OCI-M2 (cell line): ENCODE data around the gene TCHP.
"Not testable (repeated sequence)": the region's sequence is repeated elsewhere in the genome, so short reads cannot be mapped to it uniquely, and the experiment has no call there.

Experiments
- DNase-seq: peaks from one replicate; lab custom pipeline; 2025; ENCODE audit not compliant: unreplicated experiment; lab: John Stamatoyannopoulos, UW

The TCHP gene

DNA sequence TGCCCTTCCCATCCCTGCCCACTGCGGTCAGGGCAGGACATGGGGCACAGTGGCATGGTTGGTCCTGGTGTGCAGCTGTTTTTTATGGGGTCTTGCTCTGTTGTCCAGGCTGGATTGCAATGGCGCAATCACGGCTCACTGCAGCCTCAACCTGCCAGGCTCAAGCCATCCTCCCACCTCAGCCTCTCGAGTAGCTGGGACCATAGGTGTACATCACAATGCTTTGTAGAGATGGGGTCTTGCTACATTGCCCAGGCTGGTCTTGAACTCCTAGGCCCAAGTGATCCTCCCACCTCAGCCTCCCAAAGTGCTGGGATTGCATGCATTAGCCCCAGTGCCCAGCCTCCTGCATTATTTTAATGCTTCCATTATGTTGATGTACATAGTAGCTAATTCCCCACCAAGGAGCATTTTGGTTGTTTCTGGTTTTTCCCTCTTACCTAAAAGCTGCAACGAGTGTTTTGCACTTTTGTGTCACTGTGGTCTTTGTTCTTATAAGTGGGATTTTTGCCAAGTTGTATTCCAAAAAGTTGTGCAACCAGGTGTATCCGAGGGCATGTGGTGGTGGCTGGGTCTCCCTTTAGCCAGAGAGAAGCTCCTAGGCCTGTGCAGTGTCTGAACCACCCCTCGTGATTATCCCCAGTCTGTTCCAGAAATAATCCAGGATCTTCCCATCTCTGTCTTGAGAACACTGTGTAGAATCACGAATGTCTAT is 10.3 kb downstream of the TCHP start:
- DNase-seq, result no peak

DNA sequence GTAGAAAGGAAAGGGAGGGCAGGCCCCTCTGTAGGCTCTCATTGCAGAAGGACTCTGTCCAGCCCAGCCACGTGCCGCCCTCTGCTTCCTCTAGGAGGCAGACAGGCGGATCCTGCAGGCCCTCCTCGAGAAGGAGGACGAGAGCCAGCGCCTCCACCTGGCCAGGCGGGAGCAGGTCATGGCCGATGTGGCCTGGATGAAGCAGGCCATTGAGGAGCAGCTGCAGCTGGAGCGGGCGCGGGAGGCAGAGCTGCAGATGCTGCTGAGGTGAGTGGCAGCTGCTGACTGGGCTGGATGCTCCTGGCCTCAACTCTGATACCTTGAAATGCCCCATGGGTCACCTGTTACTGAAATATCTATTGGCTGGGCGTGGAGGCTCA is 10.9 kb downstream of the TCHP start:
- no peak for DNase-seq

DNA sequence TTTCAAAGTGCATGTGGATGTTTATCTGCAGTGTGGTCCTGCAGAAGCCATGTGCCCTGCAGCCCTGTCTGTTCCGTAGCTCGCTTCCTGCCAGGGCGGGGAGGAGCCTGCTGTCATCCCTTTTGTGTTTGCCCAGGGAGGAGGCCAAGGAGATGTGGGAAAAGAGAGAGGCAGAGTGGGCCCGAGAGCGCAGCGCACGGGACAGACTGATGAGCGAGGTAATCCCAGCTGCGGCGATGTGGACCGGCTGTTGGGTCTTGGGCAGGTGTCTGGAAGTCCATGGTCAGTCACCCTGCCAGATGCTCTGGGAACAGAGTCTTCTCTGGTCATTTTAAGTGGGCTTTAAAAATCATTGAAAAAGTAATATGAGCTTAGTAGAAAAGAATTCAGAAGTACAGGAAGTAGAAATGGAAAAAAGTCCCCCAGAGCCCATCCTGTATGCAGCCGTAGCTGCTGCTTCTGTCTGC is 12.8 kb downstream of the TCHP start:
- DNase-seq, result no peak

DNA sequence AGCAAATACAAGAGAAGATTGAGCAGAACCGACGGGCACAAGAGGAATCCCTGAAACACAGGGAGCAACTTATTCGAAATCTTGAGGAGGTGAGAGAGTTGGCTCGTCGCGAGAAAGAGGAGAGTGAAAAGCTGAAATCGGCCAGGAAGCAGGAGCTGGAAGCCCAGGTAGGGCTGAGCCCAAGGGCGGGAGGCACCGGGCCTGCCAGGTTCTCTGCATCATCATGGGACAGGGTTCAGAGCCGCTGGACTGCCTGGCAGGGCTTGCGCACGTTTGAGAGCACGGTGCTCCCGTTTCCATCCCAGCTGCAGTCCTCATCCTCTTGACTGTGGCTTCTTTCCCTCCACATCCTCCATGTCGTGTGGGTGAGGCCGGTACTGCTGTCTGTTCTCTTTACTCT is 14.4 kb downstream of the TCHP start:
- DNase-seq, result no peak

DNA sequence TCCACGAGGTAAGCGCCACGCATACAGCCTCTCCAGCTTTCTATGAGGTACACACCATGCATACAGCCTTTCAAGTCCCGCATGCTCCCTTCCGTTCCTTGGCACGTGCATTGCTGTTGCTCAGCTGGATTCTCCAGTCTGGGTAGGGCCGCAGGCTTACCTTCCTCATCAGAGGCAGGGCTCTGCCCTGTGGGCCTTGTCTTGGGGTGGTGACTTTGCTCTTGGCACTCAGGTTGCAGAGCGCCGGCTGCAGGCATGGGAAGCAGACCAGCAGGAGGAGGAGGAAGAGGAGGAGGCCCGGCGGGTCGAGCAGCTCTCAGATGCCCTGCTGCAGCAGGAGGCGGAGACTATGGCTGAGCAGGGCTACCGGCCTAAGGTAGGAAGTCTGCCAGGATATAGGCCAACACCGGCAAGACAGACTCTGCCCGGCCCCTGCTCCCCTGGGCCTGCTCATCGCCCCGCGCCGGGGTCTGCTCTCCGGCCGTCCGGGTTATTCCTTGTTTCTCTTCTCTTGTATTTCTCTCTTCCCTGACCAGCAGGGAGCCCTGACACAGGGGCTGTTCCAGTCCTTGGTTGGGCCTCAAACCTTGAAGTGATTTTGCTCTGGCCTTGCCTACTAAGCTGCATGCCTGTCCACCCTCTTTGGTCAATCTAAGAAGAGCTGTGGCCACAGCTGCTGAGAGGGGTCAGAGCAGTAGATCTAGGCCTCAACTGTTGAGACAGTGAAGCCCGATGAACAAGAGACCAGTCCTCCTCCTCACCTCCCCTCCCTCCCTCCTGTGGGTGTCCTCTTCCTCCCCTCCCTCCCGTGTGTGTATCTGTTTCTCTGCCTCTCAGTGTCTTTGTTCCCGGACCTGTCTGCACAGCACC is 15.3 kb downstream of the TCHP start:
- DNase-seq, result no peak

DNA sequence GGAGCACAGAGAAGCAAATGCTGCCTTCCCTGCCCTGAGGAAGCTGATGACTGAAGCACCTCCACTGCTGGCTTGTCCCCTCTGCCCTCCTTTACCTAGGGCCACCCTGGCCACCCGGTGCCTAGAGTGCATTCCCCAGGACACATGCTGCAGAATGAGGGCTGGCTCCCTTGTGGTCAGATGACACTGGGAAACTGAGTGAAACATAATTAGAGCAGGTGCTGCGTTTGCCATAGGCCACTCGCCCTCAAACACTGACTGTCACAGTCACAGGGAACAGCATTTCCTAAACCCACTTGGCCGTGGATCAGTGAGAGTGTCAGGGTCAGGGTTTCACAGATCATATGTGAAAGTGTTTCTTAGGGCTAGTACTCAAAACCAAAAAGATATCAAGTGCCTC is 16.0 kb downstream of the TCHP start:
- no peak for DNase-seq

DNA sequence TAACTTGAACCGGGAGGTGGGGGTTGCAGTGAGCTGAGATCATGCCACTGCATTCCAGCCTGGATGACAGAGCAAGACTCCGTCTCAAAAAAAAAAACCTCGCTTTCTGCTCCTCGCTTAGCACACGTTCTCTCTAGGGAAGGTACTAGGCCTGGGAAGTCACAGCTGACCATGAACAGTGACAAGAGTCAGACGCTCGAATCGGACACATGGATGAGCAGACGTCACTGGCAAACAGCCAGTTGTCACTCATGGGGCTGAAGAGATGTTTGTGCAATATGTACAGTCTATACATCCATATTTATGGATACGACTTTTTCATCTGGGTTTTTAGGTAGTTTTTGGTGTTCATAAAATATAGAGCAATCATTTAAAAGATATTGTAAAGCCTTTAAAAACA is 19.4 kb downstream of the TCHP start:
- no peak for DNase-seq

DNA sequence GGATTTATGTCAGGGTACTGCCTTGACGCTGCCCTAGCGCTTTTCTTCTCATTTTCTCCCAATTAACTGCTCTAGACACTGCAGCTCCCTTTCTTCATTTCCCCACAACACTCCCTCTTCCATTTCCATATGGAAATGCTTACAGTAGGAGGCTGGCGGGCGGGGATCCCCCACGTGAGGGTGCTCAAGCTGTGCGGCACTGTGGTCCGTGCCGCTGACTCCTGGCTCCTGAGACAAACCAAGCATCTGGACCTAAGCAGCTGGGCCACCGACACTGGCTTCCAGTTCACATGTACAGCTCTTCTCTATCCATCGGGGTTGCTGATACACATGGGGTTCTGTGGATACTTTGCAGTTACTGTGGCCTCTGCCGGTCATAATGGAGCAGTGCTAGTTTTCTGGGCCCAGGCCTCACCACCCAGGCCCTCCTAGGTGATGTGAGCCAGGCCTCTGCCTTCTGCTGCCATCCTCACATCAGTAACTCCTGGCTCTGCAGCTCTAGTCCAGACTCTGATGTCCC is 20.2 kb downstream of the TCHP start:
- DNase-seq, result no peak

DNA sequence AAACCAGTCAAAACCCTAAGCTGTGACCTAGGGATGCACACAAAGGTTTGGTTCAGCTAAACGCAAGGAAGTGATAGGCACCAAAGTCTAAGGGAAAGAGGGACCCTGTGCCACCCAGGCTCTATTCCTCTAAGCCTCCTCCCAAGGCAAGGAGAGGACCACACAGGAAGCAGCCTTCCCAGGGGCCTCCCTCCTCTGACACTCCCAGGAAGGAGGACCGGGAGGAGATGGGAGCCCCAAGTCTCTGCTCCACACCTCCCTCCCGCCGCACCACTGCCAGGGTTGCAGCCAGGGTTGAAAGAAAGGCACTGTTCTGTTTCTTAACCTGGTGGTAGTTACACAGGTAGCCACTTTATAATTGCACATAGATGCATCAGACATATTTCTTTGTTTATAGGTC is 21.9 kb downstream of the TCHP start:
- no peak for DNase-seq

DNA sequence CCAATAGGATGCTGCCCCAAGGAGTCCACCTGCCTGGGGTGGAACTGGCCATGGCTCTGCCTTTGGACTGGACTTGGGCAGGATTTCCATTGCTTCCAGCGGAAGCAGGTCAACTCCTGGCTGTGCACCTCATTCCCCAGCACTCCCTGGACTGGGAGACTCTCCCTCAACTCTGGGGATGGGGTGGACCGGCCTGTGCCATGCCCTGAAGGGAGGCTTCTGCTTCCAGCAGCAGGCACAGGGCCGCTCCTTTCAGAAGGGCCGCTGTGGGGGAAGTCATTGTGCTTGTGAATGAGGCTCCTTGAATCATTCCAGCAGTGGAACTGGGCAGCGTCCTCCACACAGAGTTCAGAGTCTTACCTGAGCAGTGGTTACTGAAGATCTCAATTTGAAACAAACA is 23.0 kb downstream of the TCHP start:
- no peak for DNase-seq

DNA sequence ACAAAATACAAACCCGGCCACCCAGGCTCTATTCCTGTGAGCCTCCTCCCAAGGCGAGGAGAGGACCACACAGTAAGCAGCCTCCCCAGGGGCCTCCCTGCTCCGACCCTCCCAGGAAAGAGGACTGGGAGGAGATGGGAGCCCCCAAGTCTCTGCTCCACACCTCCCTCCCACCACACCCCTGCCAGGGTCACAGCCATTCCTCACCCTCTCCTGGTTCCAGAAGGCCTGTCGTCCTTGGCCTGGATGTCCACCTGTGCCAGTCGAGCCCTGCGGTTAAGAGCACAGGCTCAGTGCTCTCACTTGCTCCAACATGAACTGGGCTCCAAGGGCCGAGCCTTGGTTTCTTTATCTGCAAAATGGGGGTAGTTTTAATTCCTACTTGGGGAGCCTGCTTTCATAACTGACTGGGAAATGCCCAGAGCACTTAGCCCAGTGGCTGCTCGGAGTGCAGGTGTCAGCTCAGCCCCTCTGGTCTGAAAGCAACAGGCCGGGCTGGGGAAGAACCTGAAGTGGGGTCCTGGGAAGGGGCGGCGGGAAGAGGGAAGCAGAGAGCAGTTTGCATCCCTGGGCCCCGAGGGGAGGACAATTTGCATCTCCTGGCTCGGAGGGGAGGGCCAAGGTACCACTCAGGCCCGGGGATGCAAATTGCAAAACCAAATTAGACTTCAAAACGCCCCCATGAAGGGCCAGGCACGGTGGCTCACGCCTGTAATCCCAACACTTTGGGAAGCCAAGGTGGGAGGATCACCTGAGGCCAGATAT is 23.6 kb downstream of the TCHP start:
- DNase-seq, result no peak

DNA sequence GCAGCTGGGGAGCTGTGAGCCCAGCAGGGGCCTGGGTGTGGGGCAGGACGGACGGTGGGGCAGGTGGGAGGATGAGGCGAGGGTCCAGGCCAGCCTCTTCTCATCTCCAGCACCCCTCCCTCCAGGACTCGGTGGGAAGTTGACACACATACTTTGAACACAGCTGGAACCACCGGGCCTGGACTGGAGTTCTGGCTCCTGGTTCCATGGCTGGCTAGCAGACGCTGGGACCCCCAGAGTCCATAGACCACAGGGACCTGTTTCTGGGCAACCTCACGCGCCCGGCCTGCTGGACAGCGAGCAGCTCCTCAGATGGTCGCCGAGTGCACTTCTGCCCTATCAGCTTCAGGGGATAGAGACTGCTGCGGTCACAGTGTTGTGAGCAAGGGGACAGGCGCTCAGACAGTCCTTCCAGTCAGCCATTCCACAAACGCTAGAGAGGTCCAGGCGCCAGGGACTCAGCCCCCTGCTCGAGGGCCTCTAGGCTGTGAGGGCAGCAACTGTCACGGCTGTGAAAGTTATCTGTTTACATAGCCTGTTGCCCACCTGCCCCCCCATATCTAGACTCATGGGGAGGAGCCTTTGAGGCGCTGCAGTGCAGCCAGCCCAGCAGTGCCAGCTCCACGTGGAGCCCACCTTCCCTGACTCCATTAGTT is 25.2 kb downstream of the TCHP start:
- no peak for DNase-seq

DNA sequence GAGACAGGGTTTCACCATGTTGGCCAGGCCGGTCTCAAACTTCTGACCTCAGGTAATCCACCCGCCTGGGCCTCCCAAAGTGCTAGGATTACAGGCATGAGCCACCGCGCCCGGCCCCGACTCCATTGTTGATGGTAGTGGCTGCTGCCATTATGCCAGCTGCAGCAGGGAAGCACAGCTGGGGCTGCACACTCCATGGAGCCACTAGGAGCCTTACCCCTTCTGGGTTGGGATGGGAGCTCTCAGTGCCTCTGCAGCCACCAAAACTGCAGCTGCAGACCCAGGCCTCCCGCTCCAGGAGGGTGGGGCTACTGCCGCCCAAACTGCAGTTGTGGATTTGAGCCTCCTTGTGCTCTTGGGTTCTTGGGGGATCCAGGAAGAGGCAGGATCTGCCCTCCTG is 25.9 kb downstream of the TCHP start:
- no peak for DNase-seq

DNA sequence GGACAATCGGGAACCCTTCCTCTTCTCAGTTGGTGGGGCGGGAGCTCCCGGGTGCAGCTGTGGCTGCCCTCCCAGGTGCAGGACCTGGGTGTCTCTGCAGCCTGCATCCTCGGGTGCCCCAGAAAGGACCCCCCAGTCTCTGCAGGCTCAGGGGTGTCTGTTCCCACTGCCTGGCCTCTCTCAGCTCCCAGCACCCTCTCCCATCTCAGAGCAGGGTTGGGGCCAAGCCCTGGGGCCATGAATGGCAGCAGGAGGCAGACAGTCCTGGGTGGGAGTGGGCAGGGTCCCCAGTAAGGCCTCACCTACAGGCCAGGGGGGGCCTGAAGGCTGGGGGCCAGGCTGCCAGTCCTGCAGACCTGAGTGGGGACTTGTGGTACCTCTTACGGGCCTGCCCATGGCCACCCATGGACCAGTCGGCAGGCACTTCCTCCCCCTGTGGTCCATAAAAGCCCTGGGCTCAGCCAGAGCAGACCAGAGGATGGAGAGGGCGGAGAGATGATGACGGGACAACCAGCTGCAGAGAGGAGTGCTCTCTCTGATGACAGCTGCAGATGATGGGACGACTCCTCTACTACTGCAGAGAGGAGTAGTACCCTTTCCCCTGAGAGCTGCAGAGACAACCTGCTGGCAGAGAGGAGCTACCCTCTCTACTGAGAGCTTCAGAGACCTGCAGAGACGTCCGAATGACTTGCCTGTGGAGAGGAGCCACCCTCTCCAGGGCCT is 26.6 kb downstream of the TCHP start:
- no peak for DNase-seq

DNA sequence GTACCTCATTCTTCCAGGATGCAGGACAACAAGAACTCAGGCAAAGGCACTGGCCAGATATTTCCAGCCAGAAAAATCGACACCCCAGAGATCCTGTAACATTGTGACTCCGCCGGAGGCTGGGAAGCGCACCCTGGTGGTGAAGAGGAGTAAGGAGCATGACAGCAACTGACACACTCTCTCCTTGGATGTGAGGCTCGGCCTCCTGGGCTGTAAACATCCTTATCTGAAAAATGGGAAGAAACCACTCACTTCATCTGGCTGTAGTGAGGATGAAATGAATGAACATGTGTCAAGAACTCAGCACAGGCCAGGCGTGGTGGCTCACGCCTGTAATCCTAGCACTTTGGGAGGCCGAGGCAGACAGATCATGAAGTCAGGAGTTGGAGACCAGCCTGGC is 27.5 kb downstream of the TCHP start:
- DNase-seq, result no peak

DNA sequence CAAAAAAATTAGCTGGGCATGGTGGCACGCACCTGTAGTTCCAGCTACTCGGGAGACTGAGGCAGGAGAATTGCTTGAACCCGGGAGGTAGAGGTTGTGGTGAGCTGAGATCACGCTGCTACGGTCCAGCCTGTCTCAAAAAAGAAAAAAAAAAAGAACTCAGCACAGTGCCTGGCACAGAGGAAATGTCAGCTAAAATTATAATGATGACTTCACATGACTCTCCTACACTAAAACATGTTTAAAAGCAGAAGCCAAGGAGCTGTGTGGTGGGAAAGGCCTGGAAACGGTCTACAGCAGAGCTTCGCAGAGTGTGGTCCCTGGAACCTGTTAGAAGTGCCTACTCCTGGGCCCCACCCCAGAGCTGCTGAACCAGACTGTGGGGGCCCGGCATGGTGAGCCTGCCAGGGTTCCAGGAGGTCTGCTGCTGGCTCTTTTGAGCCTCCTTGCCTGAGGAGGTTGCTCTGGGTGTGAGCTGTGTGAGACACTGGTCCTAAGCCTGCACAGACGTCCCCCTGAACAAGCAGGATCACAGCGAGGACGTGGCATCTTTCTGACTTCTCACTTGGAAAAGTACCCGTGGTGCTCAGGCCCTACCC is 28.1 kb downstream of the TCHP start:
- DNase-seq, result no peak

DNA sequence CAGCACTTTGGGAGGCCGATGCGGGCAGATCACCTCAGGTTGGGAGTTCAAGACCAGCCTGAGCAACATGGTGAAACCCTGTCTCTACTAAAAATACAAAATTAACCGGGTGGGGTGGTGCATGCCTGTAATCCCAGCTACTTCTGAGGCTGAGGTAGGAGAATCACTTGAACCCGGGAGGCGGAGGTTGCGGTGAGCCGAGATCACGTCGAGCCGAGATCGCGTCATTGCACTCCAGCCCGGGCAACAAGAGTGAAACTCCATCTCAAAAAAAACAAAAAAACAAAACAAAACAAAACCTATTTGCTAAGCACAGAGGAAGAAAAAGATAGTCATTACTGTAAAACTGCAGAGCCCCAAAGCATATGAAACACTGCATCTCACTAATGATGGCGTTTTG is 29.3 kb downstream of the TCHP start:
- not testable (repeated sequence) for DNase-seq

DNA sequence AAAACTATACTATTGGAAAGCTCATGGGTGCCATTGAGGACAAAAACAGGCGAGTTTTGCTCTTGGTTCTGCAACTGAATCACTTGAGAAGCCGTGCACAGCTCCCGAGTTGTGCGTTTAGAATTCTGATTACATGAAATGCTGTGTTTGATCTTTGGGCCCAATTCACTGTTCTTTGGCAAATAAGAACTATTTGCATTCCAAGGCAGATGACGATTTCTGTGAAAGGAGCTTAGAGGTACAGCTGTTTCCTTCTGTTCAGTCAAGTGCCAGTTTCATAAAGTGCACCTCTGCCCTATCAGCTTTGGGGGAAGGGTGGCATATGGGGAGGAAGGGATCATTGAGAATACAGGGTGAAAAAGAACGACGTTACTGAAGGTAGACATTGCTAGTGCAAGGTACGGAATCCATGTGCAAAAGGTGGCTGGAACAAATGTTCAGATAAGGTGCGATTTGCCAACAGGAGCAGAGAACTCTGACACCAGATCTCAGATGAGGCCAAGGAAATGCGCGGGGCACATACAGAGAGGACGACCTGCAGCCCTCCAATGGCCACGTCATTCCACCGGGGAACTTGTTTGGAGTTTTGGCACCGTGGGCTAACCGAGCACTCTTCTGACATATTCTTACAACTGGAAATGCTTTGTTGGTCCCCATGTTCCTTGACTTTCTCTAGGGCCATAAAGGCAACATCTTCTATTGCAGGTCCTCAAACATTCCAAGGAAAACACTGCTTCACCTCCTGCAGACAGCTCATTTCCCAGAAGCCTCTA is 30.1 kb downstream of the TCHP start:
- no peak for DNase-seq

DNA sequence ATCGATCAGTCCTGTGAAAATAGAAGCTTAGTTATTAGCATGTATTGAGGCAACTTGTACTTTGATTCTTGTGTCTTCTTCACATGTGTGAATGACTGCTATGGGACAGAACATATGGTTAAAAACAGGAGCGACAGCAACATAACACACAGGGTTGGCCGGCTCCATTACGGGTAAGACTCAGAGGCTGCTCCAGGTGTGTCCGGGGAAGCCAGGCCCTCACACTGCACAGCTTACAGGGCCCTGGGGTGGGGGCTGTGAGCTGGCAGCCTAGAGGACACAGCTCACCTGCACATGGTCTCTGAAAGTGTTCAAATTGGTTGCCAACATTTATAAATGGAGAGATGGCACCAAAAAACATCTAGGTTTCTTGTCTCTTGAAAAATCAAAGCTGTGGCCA is 31.1 kb downstream of the TCHP start:
- no peak for DNase-seq
